Epithelial cell of esophagus (primary cell): Measurements from ENCODE around the gene PHF21B.
"Not testable (repeated sequence)": the region's sequence is repeated elsewhere in the genome, so short reads cannot be mapped to it uniquely, and the experiment has no call there.

Experiments used
- DNase-seq: peaks from one replicate; pipeline ENCODE4 v3.0.0; 2010; ENCODE audit warnings: low read depth
- H3K4me3 ChIP-seq: 2 replicates; pipeline ENCODE4 v1.5.1; 2011; ENCODE audit warnings: mild to moderate bottlenecking, low read length, control low read depth
- CTCF ChIP-seq: IDR thresholded peaks from 2 replicates; pipeline ENCODE4 v1.5.1; 2011; ENCODE audit warnings: low read depth, mild to moderate bottlenecking, low read length, control low read depth, inconsistent platforms; ENCODE audit not compliant: insufficient read depth; ENCODE audit errors: missing control alignments

The PHF21B gene

DNA sequence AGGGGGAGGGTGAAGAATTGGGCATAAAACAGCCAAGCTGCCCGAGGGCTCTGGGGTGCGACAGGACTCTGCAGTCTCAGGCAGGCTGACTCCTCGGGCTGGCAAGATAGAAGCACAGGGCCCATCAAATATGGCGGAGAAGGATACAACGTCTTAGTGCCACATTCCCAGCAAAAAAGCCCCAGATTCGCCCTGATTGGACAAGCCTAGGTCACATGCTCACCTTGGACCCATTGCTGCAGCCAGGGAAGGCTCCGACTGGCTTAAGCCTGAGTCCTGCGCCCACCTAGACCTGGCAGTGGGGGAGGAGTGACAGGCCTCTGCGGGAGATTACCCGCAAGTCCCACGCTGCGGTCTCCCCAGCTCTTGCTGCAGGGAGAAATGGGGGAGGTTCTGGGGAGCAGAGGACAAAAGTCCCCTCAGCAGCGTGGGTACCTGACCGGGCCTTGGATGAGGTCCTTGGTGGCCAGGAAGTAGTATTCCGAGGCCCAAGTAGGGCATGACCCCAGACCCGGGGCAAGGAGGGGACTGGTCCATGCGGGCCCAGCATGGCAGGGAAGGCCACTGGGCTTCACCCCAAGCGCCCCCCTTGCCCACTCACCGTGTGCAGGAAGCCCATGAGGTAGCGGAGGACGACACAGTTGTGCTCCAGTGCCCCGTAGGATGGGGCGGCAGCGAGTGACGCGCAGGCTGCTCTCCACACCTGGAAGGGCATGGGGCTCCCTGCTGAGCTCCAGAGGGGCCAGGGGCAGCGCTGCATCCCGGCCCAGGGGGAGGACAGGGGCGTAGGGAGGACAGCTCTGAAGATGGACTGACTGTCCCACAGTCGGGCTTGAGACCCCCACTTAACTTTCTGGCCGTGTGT, 144.4 kb downstream of the PHF21B start:
- DNase-seq, result no peak
- no peak overlapping the region for H3K4me3 ChIP-seq
- TF ChIP-seq CTCF, result no peak

- no peak for TF ChIP-seq CTCF
- no peak for DNase-seq
- H3K4me3 ChIP-seq, result no peak overlapping the region
These were observed 146.6 kb downstream of the PHF21B start for GRCh38 chr22:44862981-44863860.

GRCh38 chr22:44862281-44862680, 147.5 kb downstream of the PHF21B start:
- H3K4me3 ChIP-seq, result no peak overlapping the region
- no peak for TF ChIP-seq CTCF

GRCh38 chr22:44861245-44861644, 148.6 kb downstream of the PHF21B start:
- peak; percentile 31 for TF ChIP-seq CTCF
- DNase-seq, result no peak
- H3K4me3 ChIP-seq, result no peak overlapping the region

More at GRCh38 chr22:44862281-44862680, 147.5 kb downstream of the PHF21B start:
- no peak for DNase-seq

GRCh38 chr22:44860311-44860710, 149.5 kb downstream of the PHF21B start:
- DNase-seq, result no peak
- no peak overlapping the region for H3K4me3 ChIP-seq
- no peak for TF ChIP-seq CTCF

- no peak overlapping the region for H3K4me3 ChIP-seq
- DNase-seq, result no peak
- no peak for TF ChIP-seq CTCF
These were observed 150.2 kb downstream of the PHF21B start for GRCh38 chr22:44859641-44860040.

DNA sequence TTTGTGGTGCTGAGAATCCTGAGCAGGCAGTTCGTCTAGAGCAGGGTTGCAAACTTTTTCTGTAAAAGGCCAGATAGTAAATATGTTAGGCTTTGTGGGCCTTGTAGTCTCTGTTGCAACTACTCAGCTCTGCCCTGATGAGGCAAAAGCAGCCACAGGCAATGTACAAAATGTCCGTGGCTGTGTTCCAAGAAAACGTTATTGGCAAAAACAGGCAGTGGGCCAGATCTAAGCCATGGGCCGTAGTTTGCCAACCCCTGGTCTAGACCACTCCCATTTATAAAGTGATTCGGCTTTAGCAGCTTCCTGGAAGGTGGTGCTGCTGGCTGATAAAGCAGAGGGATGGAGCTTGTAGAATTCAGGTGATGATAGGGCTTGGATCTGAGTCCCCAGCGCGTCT, 151.0 kb downstream of the PHF21B start:
- not testable (repeated sequence) for H3K4me3 ChIP-seq
- DNase-seq, result peak; percentile 50
